Activated CD4-positive, alpha-beta T cell treated with anti-CD3 and anti-CD28 coated beads, Interleukin-2, amount 50 U/mL, for 16 hours (primary cell): ENCODE results near the gene ANKRD44.

Source experiments
- DNase-seq: peaks from one replicate; pipeline ENCODE4 v3.0.0-alpha.2; 2020

Gene ANKRD44

GRCh38 chr2:197204519-197205250, 105.9 kb downstream of the ANKRD44 start:
- DNase-seq: no peak

GRCh38 chr2:197201874-197202273, 108.7 kb downstream of the ANKRD44 start:
- DNase-seq: no peak

- no peak for DNase-seq
Measured at GRCh38 chr2:197200762-197201058, 109.9 kb downstream of the ANKRD44 start.

- DNase-seq: no peak
Measured at GRCh38 chr2:197200051-197200761, 110.4 kb downstream of the ANKRD44 start.

GRCh38 chr2:197198890-197199289, 111.7 kb downstream of the ANKRD44 start:
- peak; percentile 97 for DNase-seq

GRCh38 chr2:197197895-197198311, 112.7 kb downstream of the ANKRD44 start:
- DNase-seq: no peak

- peak; percentile 44 for DNase-seq
Measured at GRCh38 chr2:197196541-197197180, 113.9 kb downstream of the ANKRD44 start.

GRCh38 chr2:197195518-197195917, 115.1 kb downstream of the ANKRD44 start:
- no peak for DNase-seq

- DNase-seq: peak; percentile 74
Measured at GRCh38 chr2:197191940-197192322, 118.6 kb downstream of the ANKRD44 start.

GRCh38 chr2:197191177-197191939, 119.2 kb downstream of the ANKRD44 start:
- DNase-seq: peak; percentile 73

GRCh38 chr2:197190100-197190432, 120.5 kb downstream of the ANKRD44 start:
- DNase-seq: no peak

GRCh38 chr2:197189426-197190099, 121.0 kb downstream of the ANKRD44 start:
- no peak for DNase-seq

GRCh38 chr2:197185676-197186075, 124.9 kb downstream of the ANKRD44 start:
- no peak for DNase-seq

GRCh38 chr2:197184959-197185586, 125.5 kb downstream of the ANKRD44 start:
- DNase-seq: no peak

GRCh38 chr2:197183355-197183754, 127.2 kb downstream of the ANKRD44 start:
- no peak for DNase-seq

GRCh38 chr2:197182668-197183067, 127.9 kb downstream of the ANKRD44 start:
- no peak for DNase-seq

- no peak for DNase-seq
Measured at GRCh38 chr2:197181491-197181890, 129.1 kb downstream of the ANKRD44 start.

GRCh38 chr2:197179744-197180498, 130.7 kb downstream of the ANKRD44 start:
- no peak for DNase-seq

GRCh38 chr2:197176522-197176921, 134.1 kb downstream of the ANKRD44 start:
- no peak for DNase-seq

- no peak for DNase-seq
Measured at GRCh38 chr2:197174539-197175094, 136.0 kb downstream of the ANKRD44 start.

- no peak for DNase-seq
Measured at GRCh38 chr2:197171582-197171981, 139.0 kb downstream of the ANKRD44 start.
